ENCODE results near the gene KRTAP3-2. TPM values are rescaled to one million over a fixed set of nuclear protein-coding genes. Genes with fewer than 3 reads are reported as not detected.

The KRTAP3-2 gene
- polyA plus RNA-seq, 3 donors, result not detected

GRCh38 chr17:41019415-41019814 is 19.7 kb upstream of the KRTAP3-2 start:
- WGBS (ENCODE audit: insufficient coverage), result 100% methylated on average over 1 of the region's 3 CpGs
- Histone ChIP-seq H3K36me3 (replicated peaks in 1 of 2; ENCODE audit: control insufficient read depth in 1 of 2, insufficient read depth in 2 of 2, low read length in 2 of 2) (no peaks in the 10 kb centered on the region), H3K79me2 (ENCODE audit: insufficient read depth, low read length) (no peaks in the 10 kb centered on the region), H3K9me3 (replicated peaks in 1 of 2; ENCODE audit: control insufficient read depth in 1 of 2, insufficient read depth in 1 of 2, low read length in 2 of 2) (no peaks in the 10 kb centered on the region), H3K4me3 (replicated peaks in 1 of 3; ENCODE audit: low read depth in 2 of 3, low read length in 3 of 3) (no peak overlapping the region), H3K9ac (ENCODE audit: insufficient read depth, low read length, poor library complexity, severe bottlenecking) (no peak overlapping the region), H3K4me2 (replicated peaks; ENCODE audit: extremely low read depth, low read length, poor library complexity, severe bottlenecking) (no peak overlapping the region), H3K27ac (ENCODE audit: low read depth in 1 of 2, low read length in 2 of 2) (no peak overlapping the region), H3K4me1 (ENCODE audit: control insufficient read depth in 1 of 2, insufficient read depth in 2 of 2, low read length in 2 of 2) (no peaks in the 10 kb centered on the region), H4K20me1 (ENCODE audit: insufficient read depth, low read length) (no peaks in the 10 kb centered on the region), H3K27me3 (ENCODE audit: control insufficient read depth in 2 of 2, insufficient read depth in 2 of 2, low read length in 2 of 2) (no peaks in the 10 kb centered on the region), H2AFZ (ENCODE audit: insufficient read depth, low read depth, low read length, poor library complexity, severe bottlenecking) (no peak overlapping the region)
- Mint-ChIP-seq H3K27me3 (ENCODE audit: low read depth in 3 of 3) (peaks cover 0 to 2% (median 2%) of the 10 kb centered on the region in 3 donors), H3K27ac (no peak overlapping the region), H3K36me3 (no peaks in the 10 kb centered on the region), H3K4me1 (no peaks in the 10 kb centered on the region), H3K4me3 (no peak overlapping the region), H3K9me3 (peaks cover 0 to 6% (median 0%) of the 10 kb centered on the region in 7 donors)
- intact Hi-C loops (cut with micrococcal nuclease), result no loop called here
- TF ChIP-seq, protein P1, sequence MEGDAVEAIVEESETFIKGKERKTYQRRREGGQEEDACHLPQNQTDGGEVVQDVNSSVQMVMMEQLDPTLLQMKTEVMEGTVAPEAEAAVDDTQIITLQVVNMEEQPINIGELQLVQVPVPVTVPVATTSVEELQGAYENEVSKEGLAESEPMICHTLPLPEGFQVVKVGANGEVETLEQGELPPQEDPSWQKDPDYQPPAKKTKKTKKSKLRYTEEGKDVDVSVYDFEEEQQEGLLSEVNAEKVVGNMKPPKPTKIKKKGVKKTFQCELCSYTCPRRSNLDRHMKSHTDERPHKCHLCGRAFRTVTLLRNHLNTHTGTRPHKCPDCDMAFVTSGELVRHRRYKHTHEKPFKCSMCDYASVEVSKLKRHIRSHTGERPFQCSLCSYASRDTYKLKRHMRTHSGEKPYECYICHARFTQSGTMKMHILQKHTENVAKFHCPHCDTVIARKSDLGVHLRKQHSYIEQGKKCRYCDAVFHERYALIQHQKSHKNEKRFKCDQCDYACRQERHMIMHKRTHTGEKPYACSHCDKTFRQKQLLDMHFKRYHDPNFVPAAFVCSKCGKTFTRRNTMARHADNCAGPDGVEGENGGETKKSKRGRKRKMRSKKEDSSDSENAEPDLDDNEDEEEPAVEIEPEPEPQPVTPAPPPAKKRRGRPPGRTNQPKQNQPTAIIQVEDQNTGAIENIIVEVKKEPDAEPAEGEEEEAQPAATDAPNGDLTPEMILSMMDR (IDR thresholded peaks at IDR 0.05), result no peak
- no peak for DNase-seq

- Histone ChIP-seq H4K20me1 (ENCODE audit: insufficient read depth, low read length) (no peaks in the 10 kb centered on the region), H3K9ac (ENCODE audit: insufficient read depth, low read length, poor library complexity, severe bottlenecking) (no peak overlapping the region), H3K4me2 (replicated peaks; ENCODE audit: extremely low read depth, low read length, poor library complexity, severe bottlenecking) (no peak overlapping the region), H3K4me3 (replicated peaks in 1 of 3; ENCODE audit: low read depth in 2 of 3, low read length in 3 of 3) (no peak overlapping the region), H3K4me1 (ENCODE audit: control insufficient read depth in 1 of 2, insufficient read depth in 2 of 2, low read length in 2 of 2) (no peaks in the 10 kb centered on the region), H3K9me3 (replicated peaks in 1 of 2; ENCODE audit: control insufficient read depth in 1 of 2, insufficient read depth in 1 of 2, low read length in 2 of 2) (no peaks in the 10 kb centered on the region), H2AFZ (ENCODE audit: insufficient read depth, low read depth, low read length, poor library complexity, severe bottlenecking) (no peak overlapping the region), H3K36me3 (replicated peaks in 1 of 2; ENCODE audit: control insufficient read depth in 1 of 2, insufficient read depth in 2 of 2, low read length in 2 of 2) (no peaks in the 10 kb centered on the region), H3K79me2 (ENCODE audit: insufficient read depth, low read length) (no peaks in the 10 kb centered on the region), H3K27me3 (ENCODE audit: control insufficient read depth in 2 of 2, insufficient read depth in 2 of 2, low read length in 2 of 2) (no peaks in the 10 kb centered on the region), H3K27ac (ENCODE audit: low read depth in 1 of 2, low read length in 2 of 2) (no peak overlapping the region)
- Mint-ChIP-seq H3K9me3 (peaks cover 0 to 6% (median 0%) of the 10 kb centered on the region in 7 donors), H3K36me3 (no peaks in the 10 kb centered on the region), H3K27ac (no peak overlapping the region), H3K4me3 (no peak overlapping the region), H3K4me1 (no peaks in the 10 kb centered on the region), H3K27me3 (ENCODE audit: low read depth in 3 of 3) (peaks cover 0 to 2% (median 2%) of the 10 kb centered on the region in 3 donors)
- TF ChIP-seq, protein P1 (IDR thresholded peaks at IDR 0.05), result no peak
- WGBS (ENCODE audit: insufficient coverage), result no CpG with 5 or more reads among the region's 3 CpGs
- intact Hi-C loops (cut with micrococcal nuclease), result no loop called here
- no peak for DNase-seq
These were observed 18.8 kb upstream of the KRTAP3-2 start for GRCh38 chr17:41018541-41018940.
